DOHH2 (cell line): ENCODE results near the gene HDAC6.
A peak's percentile ranks its signal among the peaks of the same experiment; 100 is the strongest.

Experiments used
- CTCF ChIP-seq: fragments of 200-600 bp; sonication (generic); IDR thresholded peaks from one replicate; pipeline ENCODE4 v1.5.1; 2014; ENCODE audit warnings: antibody characterized with exemption, mild to moderate bottlenecking, low read depth, low read length; ENCODE audit not compliant: poor library complexity, severe bottlenecking
- EZH2phosphoT487 ChIP-seq: fragments of 200-600 bp; sonication (generic); IDR thresholded peaks from 2 replicates; pipeline ENCODE4 v1.6.1; 2017; ENCODE audit warnings: borderline replicate concordance, mild to moderate bottlenecking, antibody characterized with exemption, low read length, moderate library complexity, mixed read lengths

- TF ChIP-seq CTCF, result peak; percentile 24
- no peak for TF ChIP-seq EZH2phosphoT487
These were observed 31.8 kb downstream of the HDAC6 start for GRCh38 chrX:48833542-48834138.
